Astrocyte of the cerebellum (primary cell): ENCODE data around the gene PDE8A.
A peak's percentile ranks its signal among the peaks of the same experiment; 100 is the strongest.

Experiments used
- DNase-seq: peaks from one replicate; pipeline ENCODE4 v3.0.0-alpha.2; 2011; ENCODE audit warnings: low read depth
- H3K4me3 ChIP-seq: 2 replicates; pipeline ENCODE4 v1.5.1; 2011; ENCODE audit warnings: mild to moderate bottlenecking, low read depth, low read length, moderate library complexity
- in situ Hi-C: cut with HindIII; loops from 2 replicates; pipeline ENCODE4 v1.10.0; 2017; ENCODE audit warnings: low sequenced_read_pairs
- TF ChIP-seq, protein P1 (sequence below): IDR thresholded peaks from 2 replicates; pipeline ENCODE4 v1.5.1; 2012; ENCODE audit warnings: low read length, low read depth, moderate library complexity, mild to moderate bottlenecking; ENCODE audit errors: missing control alignments

Gene PDE8A

DNA sequence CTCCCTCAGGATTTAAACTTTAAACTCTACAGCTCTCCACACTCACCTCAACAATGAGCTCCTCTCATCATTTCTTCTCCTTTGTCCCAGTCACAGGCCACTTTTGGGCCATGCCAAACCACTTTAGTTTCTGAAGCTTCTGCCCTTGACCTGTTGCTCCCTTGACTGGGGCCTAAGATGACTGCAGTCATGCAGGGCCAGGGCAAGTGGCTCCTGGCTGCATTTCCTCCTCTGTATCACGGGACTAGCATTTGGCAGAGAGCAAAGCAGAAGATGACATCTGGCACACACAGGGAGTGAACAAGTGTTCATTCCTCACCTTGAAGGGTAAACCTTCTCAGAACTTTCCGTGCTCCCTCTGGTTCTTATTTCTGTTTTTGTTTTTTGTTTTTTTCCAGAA is 136.9 kb downstream of the PDE8A start:
- TF ChIP-seq, protein P1, sequence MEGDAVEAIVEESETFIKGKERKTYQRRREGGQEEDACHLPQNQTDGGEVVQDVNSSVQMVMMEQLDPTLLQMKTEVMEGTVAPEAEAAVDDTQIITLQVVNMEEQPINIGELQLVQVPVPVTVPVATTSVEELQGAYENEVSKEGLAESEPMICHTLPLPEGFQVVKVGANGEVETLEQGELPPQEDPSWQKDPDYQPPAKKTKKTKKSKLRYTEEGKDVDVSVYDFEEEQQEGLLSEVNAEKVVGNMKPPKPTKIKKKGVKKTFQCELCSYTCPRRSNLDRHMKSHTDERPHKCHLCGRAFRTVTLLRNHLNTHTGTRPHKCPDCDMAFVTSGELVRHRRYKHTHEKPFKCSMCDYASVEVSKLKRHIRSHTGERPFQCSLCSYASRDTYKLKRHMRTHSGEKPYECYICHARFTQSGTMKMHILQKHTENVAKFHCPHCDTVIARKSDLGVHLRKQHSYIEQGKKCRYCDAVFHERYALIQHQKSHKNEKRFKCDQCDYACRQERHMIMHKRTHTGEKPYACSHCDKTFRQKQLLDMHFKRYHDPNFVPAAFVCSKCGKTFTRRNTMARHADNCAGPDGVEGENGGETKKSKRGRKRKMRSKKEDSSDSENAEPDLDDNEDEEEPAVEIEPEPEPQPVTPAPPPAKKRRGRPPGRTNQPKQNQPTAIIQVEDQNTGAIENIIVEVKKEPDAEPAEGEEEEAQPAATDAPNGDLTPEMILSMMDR = no peak
- in situ Hi-C loops = no loop called here
- no peak for DNase-seq
- H3K4me3 ChIP-seq = no peak overlapping the region

DNA sequence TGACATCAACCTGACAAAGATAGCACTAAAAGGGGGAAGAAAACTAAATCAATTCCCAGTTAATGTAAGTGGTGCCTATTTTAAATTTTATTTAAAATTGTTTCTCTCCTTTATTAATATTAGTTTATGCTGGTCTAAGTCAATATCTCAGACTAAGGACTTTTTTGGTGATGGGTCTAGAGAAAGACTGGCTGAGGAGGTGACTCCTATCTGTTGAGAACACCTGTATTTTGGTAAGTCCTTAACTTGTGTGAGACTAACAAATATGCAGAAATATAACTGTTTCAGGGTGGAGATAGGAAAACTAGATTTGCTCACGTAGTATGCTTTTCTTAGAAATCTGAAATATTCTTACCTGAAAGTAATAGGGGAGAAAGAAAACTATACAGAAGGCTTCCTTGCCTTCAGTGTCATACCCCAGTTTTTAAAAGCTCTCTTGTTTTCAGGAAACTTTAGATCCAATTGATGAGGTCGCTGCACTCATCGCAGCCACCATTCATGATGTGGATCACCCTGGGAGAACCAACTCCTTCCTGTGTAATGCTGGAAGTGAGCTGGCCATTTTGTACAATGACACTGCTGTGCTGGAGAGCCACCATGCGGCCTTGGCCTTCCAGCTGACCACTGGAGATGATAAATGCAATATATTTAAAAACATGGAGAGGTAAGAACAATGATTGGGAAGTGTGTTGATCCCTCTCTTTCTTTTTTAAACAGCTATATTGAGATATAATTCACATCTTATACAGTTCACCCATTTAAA is 138.9 kb downstream of the PDE8A start:
- in situ Hi-C loops = no loop called here
- DNase-seq = no peak
- H3K4me3 ChIP-seq = no peak overlapping the region
- TF ChIP-seq, protein P1 = no peak

DNA sequence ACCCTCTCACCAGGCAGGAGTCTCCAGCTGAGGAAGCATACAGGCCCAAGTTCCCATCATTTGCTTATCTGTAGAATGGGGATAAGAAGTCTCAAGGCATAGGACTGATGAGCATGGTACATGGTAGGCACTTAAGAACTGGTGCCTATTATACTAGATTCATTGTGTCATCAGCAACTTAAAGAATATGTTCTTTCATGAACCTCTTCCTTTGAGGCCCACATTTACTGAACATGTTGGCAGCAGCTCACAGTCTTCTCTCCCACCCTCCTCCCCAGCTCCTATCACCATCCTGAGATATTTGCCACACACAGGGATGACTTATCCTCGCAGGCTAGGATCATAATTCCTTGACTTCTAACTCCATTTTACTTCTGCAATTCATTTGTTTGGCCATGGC is 142.5 kb downstream of the PDE8A start:
- in situ Hi-C loops = no loop called here
- H3K4me3 ChIP-seq = no peak overlapping the region
- TF ChIP-seq, protein P1 = no peak
- no peak for DNase-seq

DNA sequence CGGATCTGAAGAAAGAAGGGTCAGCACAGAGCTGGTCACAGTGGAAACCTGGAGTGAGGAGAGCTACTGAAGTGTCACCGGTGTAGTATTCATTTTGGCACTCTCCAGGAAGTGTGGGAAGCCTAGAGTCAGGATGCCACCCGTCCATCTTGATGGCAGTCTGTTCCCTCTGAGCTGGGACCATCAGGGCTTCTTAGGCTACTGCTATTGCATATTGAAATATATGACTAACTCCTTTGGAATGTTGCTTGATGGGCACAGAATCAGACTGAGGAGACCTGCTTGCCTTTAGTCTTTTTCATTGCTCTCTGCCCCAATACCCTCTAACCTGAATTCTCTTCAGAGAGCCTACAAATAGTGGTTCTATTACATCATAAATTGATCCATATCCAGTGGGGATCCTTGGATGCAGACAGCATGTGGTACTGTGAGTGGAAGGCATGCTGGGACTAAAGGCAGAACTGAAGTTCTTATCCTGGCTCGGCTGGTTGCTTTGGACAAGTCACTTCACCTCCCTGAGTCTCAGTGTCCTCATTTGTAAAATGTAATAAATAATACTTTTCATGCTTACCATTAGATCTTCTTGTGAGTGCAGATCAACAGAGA is 143.5 kb downstream of the PDE8A start:
- in situ Hi-C loops = no loop called here
- DNase-seq = peak; percentile 19
- no peak overlapping the region for H3K4me3 ChIP-seq
- TF ChIP-seq, protein P1 = no peak

DNA sequence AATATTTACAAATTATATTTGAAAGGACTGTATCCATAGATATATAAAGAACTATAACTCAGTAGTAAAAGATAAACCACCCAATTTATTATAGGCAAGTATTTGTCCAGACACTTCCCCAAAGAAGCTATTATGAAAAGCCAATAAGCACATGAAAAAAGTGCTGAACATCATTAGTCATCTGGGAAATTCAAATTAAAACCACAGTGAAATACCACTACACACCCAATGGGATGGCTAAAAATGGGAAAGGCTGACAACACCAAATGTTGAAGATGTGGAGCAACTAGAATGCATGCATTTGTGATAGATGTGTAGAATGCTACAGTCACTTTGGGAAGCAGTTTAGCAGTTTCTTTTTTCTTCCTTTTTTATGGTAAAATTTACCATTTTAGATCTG is 147.0 kb downstream of the PDE8A start:
- in situ Hi-C loops = no loop called here
- DNase-seq = no peak
- no peak overlapping the region for H3K4me3 ChIP-seq
- TF ChIP-seq, protein P1 = no peak

DNA sequence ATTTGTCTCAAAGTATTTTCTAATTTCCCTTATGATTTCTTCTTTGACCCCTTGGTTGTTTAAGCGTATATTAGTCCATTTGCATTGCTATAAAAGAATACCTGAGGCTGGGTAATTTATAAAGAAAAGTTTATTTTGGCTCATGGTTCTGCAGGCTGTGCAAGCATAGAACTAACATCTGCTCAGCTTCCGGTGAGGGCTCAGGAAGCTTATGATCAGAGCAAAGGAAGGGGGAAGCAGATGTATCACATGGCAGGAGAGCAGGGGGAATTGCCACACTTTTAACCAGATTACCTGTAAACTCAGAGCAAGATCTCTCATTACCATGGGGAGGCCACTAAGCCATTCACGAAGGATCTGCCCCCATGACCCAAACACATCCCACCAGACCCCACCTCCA is 148.2 kb downstream of the PDE8A start:
- no peak overlapping the region for H3K4me3 ChIP-seq
- no peak for DNase-seq
- TF ChIP-seq, protein P1 = no peak
- in situ Hi-C loops = no loop called here
